ENCODE data around the gene SELENON. TPM values are rescaled to one million over a fixed set of nuclear protein-coding genes. Genes with fewer than 3 reads are reported as not detected.

The SELENON gene
- total and polyA plus RNA-seq, 2 of the 13 experiments (the other 11 are each of a cell fraction or from before 2014, with no cell fraction given): 3.8 to 8.0 TPM

DNA sequence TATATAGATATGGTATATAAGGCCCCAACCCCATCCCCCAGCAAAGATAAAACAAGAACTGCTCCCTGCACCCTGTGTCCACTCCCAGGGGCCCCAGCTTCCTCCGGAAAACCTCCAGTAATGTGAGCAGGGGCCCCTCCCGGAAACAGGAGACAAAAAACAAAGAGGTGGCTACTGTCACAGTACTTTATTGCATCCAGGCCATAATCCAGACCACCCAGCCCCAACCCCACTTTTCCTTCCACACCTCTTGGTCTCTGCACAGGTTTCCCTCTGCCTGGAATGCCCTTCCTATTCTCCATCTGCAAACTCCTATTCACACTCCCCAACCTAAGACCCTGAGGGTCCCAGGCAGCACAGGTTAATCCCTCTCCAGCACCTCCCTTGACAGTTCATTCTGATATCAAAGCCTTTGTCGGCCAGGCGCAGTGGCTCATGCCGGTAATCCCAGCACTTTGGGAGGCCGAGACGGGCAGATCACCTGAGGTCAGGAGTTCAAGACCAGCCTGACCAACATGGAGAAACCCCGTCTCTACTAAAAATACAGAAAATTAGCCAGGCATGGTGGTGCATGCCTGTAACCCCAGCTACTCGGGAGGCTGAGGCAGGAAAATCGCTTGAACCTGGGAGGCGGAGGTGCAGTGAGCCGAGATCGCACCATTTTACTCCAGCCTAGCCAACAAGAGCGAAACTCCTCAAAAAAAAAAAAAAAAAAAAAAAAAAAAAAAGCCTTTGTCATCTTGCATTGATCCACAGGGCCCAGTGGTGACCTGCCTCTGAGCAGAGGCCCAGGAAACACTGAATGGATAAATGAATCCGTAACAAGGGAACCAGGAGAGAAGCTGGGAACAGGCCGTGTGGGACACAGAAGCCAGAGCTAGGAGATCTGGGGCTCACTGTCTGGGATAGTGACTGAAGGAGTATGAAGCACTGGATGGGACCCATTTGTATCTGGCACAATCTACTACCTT is 61.6 kb downstream of the SELENON start:
- Histone ChIP-seq H3K4me3 (replicated peaks in 1 of 3; ENCODE audit: insufficient read depth in 1 of 3, low read depth in 2 of 3, low read length in 3 of 3) (peak overlapping the region; percentile 14 to 94 (median 34); a peak in 3 of 6 replicates), H3K79me2 (ENCODE audit: insufficient read depth, low read length) (peaks cover 17% of the 10 kb centered on the region), H3K4me1 (ENCODE audit: insufficient read depth, low read length) (peaks cover 59% of the 10 kb centered on the region), H3K9me3 (ENCODE audit: low read length) (no peaks in the 10 kb centered on the region), H3K36me3 (replicated peaks in 1 of 2; ENCODE audit: control insufficient read depth in 1 of 2, insufficient read depth in 2 of 2, low read length in 2 of 2) (peaks cover 8 to 15% of the 10 kb centered on the region in 2 experiments; a peak in 4 of 5 replicates), H3K27ac (ENCODE audit: extremely low read length, insufficient read depth, low read length) (peak overlapping the region; percentile 87), H4K20me1 (ENCODE audit: insufficient read depth, low read length) (no peaks in the 10 kb centered on the region), H3K4me2 (ENCODE audit: low read depth, low read length) (peak overlapping the region; percentile 69), H2AFZ (ENCODE audit: low read length) (no peak overlapping the region), H3K9ac (ENCODE audit: insufficient read depth, low read depth, low read length) (peak overlapping the region; percentile 39), H3K27me3 (ENCODE audit: control insufficient read depth in 1 of 2, insufficient read depth in 2 of 2, low read length in 2 of 2) (no peaks in the 10 kb centered on the region; a peak in 1 of 5 replicates)
- DNase-seq (ENCODE audit: low spot score) (peak; percentile 82), ATAC-seq (peak; percentile 58), FAIRE-seq (no peak)
- ChIA-PET CTCF (ENCODE audit: low intra/inter-chr PET ratio, low total read pairs) (no interaction called here), POLR2A (interaction anchor here (0.7 to 5.4 kb wide), 4 partner anchors 9 to 136 kb away, joined by 4 to 32 read pairs (median 4); partner anchors contain the start of gene PAQR7)
- in situ Hi-C loops (cut with HindIII; ENCODE audit: extremely low pct_ligation_motif_present, low pct_unique_long_range_greater_than_20kb): no loop called here
- intact Hi-C loops (cut with micrococcal nuclease; ENCODE audit: unreplicated experiment): no loop called here
- WGBS (ENCODE audit: low lambda C conversion rate): 29% methylated on average over 16 of the region's 16 CpGs
- BruUV-seq (replicated peaks): TSS peak; percentile 33
- TF ChIP-seq ZBTB7B (CRISPR knock-in tag; IDR thresholded peaks at IDR 0.05) (peak; percentile 91), ZNF10 (CRISPR knock-in tag; IDR thresholded peaks at IDR 0.05; ENCODE audit: borderline replicate concordance, low read depth) (no peak), MEF2D (CRISPR knock-in tag; IDR thresholded peaks at IDR 0.05) (peak; percentile 16; the same call in 1 of the 2 replicates), ZGPAT (CRISPR knock-in tag; IDR thresholded peaks at IDR 0.05) (peak; percentile 35; the same call in 1 of the 2 replicates), ZNF678 (CRISPR knock-in tag; IDR thresholded peaks at IDR 0.05) (no peak), PHF21A (CRISPR knock-in tag; IDR thresholded peaks at IDR 0.05) (peak; percentile 80), FOSL1 (CRISPR knock-in tag; IDR thresholded peaks at IDR 0.05; ENCODE audit: borderline replicate concordance) (peak; percentile 87), SOX6 (IDR thresholded peaks at IDR 0.05) (no peak), SOX6 (CRISPR knock-in tag; IDR thresholded peaks at IDR 0.05) (peak; percentile 86), NCOA2 (CRISPR knock-in tag; IDR thresholded peaks at IDR 0.05) (peak; percentile 77; the same call in 1 of the 2 replicates), ZKSCAN8 (CRISPR knock-in tag; IDR thresholded peaks at IDR 0.05; ENCODE audit: borderline replicate concordance) (peak; percentile 21; the same call in 1 of the 2 replicates), BHLHE40 (IDR thresholded peaks at IDR 0.05; ENCODE audit: low read length) (peak; percentile 24; the same call in 1 of the 2 replicates), SOX13 (IDR thresholded peaks at IDR 0.05) (peak; percentile 76; the same call in 1 of the 2 replicates), SOX13 (CRISPR knock-in tag; conservative IDR thresholded peaks at IDR 0.05 in 1 of 2, IDR thresholded peaks at IDR 0.05 in 1 of 2) (peak in 1 of 2 experiments; percentile 84; a peak in 2 of 4 replicates)
- TF ChIP-seq, protein P1, sequence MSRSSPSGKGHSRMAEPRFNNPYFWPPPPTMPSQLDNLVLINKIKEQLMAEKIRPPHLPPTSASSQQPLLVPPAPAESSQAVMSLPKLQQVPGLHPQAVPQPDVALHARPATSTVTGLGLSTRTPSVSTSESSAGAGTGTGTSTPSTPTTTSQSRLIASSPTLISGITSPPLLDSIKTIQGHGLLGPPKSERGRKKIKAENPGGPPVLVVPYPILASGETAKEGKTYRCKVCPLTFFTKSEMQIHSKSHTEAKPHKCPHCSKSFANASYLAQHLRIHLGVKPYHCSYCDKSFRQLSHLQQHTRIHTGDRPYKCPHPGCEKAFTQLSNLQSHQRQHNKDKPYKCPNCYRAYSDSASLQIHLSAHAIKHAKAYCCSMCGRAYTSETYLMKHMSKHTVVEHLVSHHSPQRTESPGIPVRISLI (CRISPR knock-in tag; IDR thresholded peaks at IDR 0.05; ENCODE audit: borderline replicate concordance): peak; percentile 74; the same call in 1 of the 2 replicates
- TF ChIP-seq, protein P2, sequence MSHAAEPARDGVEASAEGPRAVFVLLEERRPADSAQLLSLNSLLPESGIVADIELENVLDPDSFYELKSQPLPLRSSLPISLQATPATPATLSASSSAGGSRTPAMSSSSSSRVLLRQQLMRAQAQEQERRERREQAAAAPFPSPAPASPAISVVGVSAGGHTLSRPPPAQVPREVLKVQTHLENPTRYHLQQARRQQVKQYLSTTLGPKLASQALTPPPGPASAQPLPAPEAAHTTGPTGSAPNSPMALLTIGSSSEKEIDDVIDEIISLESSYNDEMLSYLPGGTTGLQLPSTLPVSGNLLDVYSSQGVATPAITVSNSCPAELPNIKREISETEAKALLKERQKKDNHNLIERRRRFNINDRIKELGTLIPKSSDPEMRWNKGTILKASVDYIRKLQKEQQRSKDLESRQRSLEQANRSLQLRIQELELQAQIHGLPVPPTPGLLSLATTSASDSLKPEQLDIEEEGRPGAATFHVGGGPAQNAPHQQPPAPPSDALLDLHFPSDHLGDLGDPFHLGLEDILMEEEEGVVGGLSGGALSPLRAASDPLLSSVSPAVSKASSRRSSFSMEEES (CRISPR knock-in tag; IDR thresholded peaks at IDR 0.05): 0 out of 2 replicates have a peak, but pooled peaks have one; percentile 31
- TF ChIP-seq, protein P3, sequence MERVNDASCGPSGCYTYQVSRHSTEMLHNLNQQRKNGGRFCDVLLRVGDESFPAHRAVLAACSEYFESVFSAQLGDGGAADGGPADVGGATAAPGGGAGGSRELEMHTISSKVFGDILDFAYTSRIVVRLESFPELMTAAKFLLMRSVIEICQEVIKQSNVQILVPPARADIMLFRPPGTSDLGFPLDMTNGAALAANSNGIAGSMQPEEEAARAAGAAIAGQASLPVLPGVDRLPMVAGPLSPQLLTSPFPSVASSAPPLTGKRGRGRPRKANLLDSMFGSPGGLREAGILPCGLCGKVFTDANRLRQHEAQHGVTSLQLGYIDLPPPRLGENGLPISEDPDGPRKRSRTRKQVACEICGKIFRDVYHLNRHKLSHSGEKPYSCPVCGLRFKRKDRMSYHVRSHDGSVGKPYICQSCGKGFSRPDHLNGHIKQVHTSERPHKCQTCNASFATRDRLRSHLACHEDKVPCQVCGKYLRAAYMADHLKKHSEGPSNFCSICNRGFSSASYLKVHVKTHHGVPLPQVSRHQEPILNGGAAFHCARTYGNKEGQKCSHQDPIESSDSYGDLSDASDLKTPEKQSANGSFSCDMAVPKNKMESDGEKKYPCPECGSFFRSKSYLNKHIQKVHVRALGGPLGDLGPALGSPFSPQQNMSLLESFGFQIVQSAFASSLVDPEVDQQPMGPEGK (CRISPR knock-in tag; IDR thresholded peaks at IDR 0.05): peak; percentile 97
